GM23338 (cell line): ENCODE data around the gene TMEM63A.

Source experiments
- CREB1 ChIP-seq: fragments of 250-450 bp; sonication (Bioruptor Pico); IDR thresholded peaks from 2 replicates; pipeline ENCODE4 v1.5.0; 2020; ENCODE audit warnings: low read depth, mild to moderate bottlenecking, moderate library complexity
- CTCF ChIP-seq, 2 experiments: fragments of 200-600 bp in 1 of 2; sonication (generic) in 1 of 2; conservative IDR thresholded peaks; 2 replicates each; pipeline versions ENCODE4 v1.5.1 to v1.6.1; 2016 to 2017; ENCODE audit warnings: antibody characterized with exemption in 2 of 2, low read depth in 2 of 2, mild to moderate bottlenecking in 2 of 2, moderate library complexity in 1 of 2
- EZH2 ChIP-seq: fragments of 200-600 bp; sonication (generic); IDR thresholded peaks from one replicate; pipeline ENCODE4 v1.8.0; 2017; ENCODE audit warnings: antibody characterized with exemption, mild to moderate bottlenecking, low read depth; ENCODE audit not compliant: unreplicated experiment
- EZH2phosphoT487 ChIP-seq: fragments of 200-600 bp; sonication (generic); IDR thresholded peaks from one replicate; pipeline ENCODE4 v1.8.1; 2018; ENCODE audit warnings: antibody characterized with exemption; ENCODE audit not compliant: unreplicated experiment
- JUNB ChIP-seq: IDR thresholded peaks from one replicate; pipeline ENCODE4 v1.6.1; 2016; ENCODE audit warnings: antibody characterized with exemption; ENCODE audit not compliant: unreplicated experiment
- POLR2AphosphoS5 ChIP-seq: IDR thresholded peaks from 2 replicates; pipeline ENCODE4 v1.6.1; 2016; ENCODE audit warnings: antibody characterized with exemption, low read depth
- REST ChIP-seq: IDR thresholded peaks from one replicate; pipeline ENCODE4 v1.6.1; 2018; ENCODE audit warnings: antibody characterized with exemption; ENCODE audit not compliant: unreplicated experiment
- STAT1 ChIP-seq: IDR thresholded peaks from one replicate; pipeline ENCODE4 v1.6.1; 2016; ENCODE audit warnings: antibody characterized with exemption; ENCODE audit not compliant: unreplicated experiment
- ZNF114 ChIP-seq: fragments of 250-450 bp; sonication (Bioruptor Pico); IDR thresholded peaks from 2 replicates; pipeline ENCODE4 v1.5.0; 2020; ENCODE audit warnings: mild to moderate bottlenecking, moderate library complexity
- ZNF331 ChIP-seq: fragments of 250-450 bp; sonication (Bioruptor Pico); IDR thresholded peaks from 2 replicates; pipeline ENCODE4 v1.5.0; 2020; ENCODE audit warnings: low read depth, mild to moderate bottlenecking, moderate library complexity

DNA sequence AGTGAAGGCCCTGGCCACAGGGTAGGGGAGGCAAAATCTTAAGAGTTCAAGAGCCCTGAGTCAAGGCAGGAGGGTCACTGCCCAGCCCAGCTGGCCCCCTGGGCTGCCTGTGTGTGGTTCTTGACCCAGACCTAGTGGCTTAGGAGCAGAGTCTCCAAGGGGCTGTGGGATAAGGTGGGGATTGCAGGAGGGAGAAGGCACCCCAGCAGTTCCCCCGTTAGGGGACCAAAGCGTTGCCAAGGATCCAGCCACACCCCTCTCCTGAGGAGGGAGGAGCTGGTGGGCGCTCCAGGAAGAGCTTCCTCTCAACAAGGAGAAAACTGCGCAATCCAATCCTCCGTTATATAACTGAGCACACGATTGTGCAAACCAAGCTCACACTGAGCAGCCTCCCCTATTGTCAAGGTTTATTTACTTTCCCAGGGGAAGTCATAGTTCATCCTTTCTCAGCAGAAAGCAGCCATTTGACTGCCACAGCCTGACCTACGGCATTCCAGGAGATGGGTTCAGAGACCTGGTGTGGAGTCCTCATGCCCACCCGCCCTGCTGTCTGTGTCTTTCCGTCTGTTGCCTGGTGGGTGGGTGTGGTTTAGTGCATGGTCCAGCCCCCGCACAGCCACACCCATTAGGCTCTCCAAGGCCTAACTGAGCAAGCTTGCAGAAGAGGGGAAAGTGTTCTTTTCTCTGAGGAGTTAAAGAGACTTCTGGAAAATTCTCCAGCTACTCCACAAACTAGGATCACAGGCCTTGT is 68.8 kb downstream of the TMEM63A start:
- TF ChIP-seq JUNB = no peak
- TF ChIP-seq CTCF (conservative IDR thresholded peaks at IDR 0.05; ENCODE audit: low read depth in 2 of 2) = no peak
- no peak for TF ChIP-seq POLR2AphosphoS5
- no peak for TF ChIP-seq EZH2
- TF ChIP-seq CREB1 (CRISPR knock-in tag) = no peak
- no peak for TF ChIP-seq ZNF331 (CRISPR knock-in tag)
- no peak for TF ChIP-seq REST
- no peak for TF ChIP-seq ZNF114 (CRISPR knock-in tag)
- no peak for TF ChIP-seq EZH2phosphoT487
- TF ChIP-seq STAT1 = no peak
